NCI-H1694 treated with DMSO at 0.1 percent for 48 hours (cell line): ENCODE measurements around the gene BRME1.
"Not testable (repeated sequence)": the region's sequence is repeated elsewhere in the genome, so short reads cannot be mapped to it uniquely, and the experiment has no call there.

Experiments
- DNase-seq: peaks from one replicate; lab custom pipeline; 2025; lab: John Stamatoyannopoulos, UW

BRME1 gene

DNA sequence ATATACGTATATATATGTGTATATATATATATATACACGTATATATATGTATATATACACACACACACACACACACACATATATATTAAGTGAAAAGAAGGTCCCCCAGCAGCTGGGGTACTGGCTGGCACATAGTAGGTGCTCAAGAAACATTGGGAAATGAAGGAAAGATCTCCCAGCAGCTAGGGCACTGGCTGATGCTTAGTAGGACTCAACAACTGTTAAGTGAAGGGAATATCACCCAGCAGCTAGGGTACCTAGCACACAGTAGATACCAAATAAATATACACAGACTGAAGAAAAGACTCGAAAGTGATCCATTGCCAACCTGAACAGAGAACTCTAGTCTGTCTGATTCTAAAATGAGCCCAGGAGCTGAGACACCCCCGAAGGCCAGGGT lies 20.1 kb upstream of the BRME1 start:
- DNase-seq, result no peak

DNA sequence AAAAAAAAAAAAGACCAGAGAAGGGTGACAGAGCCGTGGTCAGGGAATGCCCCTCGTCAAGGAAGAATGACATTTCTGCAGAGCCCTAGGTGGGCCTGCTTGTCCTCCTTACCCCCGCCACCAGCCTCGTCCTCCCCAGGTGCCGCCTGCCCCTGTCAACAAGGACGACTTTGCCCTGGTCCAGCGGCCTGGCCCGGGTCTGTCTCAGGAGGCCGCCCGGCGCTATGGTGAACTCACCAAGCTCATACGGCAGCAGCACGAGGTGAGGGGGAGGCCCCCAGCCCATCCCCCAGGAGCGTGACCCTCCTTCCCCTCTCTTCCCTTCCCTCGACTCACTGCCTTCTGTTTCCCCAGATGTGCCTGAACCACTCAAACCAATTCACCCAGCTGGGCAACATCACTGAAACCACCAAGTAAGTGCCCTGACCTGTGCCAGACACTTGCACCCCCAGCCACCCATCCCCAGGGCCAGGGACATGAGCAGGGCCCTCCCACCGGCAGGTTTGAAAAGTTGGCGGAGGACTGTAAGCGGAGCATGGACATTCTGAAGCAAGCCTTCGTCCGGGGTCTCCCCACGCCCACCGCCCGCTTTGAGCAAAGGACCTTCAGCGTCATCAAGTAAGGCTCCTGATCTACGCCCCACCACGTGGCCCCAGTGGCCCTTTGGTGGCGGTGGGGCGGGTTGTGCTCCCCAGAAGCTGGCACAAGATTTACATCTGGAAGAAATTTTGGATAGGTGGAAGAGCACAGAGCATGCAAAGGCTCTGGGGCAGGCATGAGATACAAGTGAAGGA lies 17.5 kb upstream of the BRME1 start:
- no peak for DNase-seq

DNA sequence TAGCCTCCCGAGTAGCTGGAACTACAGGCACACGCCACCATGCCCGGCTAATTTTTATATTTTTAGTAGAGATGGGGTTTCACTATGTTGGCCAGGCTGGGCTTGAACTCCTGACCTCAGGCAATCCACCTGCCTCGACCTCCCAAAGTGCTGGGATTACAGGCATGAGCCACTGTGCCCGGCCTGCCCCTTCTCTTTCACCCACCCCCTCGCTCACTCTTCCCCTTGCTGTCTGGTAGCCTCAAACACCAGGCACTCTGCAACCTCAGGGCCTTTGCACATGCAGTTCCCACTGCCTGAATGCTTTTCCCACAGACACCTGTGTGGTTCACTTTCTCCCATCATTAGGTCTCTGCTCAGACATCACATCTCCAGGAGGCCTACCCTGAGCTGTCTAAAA lies 16.2 kb upstream of the BRME1 start:
- DNase-seq, result not testable (repeated sequence)

DNA sequence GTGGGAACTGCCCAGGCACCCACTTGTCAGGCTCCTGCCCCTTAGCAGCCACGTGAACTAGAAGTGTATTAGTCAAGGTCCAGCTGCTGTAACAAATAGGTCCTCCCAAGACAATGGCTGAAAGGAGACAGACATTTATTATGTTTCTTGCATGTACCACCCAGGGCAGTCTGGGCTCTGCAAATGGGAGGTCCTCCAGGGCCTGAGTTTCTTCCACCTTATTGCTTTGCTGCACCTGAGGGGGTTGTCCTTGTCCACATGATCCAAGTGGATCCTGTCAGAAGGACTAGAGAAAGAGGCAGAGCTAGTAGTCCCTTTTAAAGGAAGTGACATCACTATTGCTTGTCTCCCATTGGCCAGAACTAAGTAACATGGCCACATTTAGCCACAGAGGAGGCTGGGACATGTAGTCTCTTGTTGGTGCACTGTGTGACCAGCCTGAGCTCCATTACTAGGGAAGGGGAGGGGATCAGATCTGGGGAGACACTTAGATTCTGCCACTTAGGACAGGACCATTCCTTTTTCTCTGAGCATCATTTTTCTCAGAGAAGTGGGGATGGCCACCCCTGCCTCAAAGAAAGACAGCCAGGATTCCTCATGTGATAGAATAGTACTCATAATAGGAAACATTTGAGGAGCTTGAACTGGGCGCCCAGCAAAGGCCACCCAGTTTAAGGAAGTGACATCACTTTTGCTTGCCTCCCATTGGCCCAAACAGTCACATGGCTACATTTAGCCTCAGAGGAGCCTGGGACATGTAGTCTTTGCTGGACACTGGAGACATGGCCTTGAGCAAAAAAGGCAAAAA lies 15.2 kb upstream of the BRME1 start:
- peak; percentile 18 for DNase-seq

DNA sequence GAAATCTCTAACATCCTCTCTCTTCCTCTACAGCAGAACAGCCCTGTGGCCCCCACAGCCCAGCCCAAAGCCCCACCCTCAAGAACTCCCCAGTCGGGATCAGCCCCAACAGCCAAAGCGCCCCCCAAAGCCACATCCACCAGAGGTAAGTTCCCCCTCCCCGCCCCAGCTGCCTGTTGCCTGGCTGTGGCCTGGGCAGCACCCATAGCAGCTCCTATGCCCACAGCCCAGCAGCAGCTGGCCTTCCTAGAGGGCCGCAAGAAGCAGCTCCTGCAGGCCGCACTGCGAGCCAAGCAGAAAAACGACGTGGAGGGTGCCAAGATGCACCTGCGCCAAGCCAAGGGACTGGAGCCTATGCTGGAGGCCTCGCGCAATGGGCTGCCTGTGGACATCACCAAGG lies 14.6 kb upstream of the BRME1 start:
- DNase-seq, result no peak

DNA sequence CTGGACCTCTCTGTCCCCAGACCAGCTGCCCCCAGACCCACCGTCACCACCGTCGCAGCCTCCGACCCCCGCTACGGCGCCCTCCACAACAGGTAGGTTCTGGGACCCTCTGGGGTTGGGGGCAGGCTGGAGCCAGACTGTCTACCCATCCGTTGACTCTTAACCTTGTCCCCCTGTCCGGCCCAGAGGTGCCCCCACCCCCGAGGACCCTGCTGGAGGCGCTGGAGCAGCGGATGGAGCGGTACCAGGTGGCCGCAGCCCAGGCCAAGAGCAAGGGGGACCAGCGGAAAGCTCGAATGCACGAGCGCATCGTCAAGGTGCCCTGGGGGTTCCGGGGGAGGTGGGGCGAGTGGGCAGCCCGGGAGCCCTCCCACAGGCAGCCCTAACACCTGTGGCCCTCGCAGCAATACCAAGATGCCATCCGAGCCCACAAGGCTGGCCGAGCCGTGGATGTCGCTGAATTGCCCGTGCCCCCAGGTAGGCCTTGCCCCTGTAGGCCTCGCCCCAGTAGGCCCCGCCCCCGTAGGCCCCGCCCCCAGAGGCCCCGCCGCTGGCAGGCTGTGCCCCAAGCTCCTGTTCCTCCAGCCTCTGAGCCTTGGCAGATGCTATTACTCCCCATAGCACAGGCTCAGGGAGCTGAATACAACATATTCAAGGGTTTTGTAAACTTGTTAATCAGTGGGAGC lies 13.0 kb upstream of the BRME1 start:
- DNase-seq, result no peak

GRCh38 chr19:13917888-13918406 lies 12.0 kb upstream of the BRME1 start:
- DNase-seq, result no peak

- DNase-seq, result no peak
Observed at GRCh38 chr19:13914777-13915176, 8.9 kb upstream of the BRME1 start.

GRCh38 chr19:13913352-13913751 lies 7.4 kb upstream of the BRME1 start:
- no peak for DNase-seq

GRCh38 chr19:13909430-13909829 lies 3.5 kb upstream of the BRME1 start:
- no peak for DNase-seq

DNA sequence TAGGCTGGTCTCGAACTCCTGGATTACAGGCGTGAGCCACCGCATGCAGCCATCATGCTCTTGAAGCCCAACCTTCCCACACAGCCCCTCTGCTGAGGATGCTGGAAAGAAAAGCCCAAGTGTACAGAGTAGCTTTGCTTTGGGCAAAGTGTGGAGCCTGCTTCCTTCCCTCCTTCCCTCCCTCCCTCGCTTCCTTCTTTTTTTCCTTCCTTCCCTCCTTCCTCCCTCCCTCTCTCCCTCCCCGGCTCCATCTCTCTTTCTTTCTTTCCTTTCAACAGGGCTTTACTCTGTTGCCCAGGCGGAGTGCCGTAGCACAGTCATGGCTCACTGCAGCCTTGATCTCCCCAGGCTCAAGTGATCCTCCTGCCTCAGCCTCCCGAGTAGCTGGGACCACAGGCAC lies 2.8 kb upstream of the BRME1 start:
- DNase-seq, result no peak

- DNase-seq, result no peak
Observed at GRCh38 chr19:13906910-13907309, 993 bp upstream of the BRME1 start.

DNA sequence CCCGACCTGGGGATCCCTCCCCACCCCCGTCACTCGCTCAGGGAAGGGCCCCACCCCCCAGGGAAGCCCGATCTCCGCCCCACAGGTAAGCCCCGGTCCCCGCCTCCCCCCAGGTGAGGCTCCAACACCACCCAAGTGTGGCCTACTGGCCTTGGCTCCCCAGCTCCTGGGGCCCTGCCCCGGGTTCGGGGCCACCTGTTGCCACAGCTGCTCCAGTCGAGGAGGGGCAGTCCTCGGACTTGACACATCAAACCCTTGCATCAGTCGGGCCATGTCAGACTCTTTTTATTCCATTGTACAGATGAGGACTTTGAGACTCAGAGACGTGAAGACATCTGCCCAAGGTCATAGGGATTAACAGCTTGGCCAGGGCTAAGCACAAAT lies 596 bp upstream of the BRME1 start:
- DNase-seq, result no peak

DNA sequence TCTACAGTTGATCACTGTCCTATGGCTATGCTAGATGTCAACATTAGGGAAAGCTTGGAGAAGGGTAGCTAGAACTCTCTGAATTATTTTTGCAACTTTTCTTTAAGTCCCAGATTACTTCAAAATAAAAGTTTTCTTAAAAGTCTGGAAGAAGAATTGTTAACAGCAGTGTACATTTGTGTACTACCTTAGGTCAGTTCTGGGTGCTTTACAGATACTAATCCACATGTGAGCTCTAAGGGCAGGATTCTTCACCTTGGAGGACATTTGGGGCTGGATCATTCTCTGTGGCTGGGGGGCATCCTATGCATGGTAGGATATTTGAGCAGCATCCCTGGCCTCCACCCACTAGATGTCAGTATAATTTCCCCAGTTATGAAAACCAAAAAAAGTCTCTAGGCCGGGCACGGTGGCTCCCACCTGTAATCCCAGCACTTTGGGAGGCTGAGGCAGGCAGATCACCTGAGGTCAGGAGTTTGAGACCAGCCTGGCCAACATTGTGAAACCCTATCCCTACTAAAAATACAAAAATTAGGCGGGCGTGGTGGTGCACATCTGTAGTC lies 2.8 kb downstream of the BRME1 start:
- no peak for DNase-seq

GRCh38 chr19:13899912-13900584 lies 5.9 kb downstream of the BRME1 start:
- DNase-seq, result no peak

- DNase-seq, result no peak
Observed at GRCh38 chr19:13899393-13899792, 6.5 kb downstream of the BRME1 start.

GRCh38 chr19:13896227-13896626 lies 9.7 kb downstream of the BRME1 start:
- no peak for DNase-seq

DNA sequence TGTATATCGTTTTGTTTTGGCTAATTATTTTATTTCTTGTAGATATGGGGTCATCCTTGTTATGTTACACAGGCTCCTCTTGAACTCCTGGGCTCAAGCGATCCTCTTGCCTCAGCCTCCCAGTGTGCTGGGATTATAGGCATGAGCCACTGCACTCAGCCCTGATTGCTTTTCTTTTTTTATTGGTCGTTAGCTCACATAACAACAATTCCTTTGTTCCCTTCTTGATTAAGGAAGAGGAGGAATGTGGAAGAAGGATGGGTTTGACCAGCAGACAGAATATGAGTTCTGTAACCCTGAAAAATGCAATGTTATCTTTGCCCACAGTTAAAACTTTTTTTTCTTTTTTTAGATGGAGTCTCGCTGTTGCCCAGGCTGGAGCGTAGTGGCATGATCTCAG lies 11.4 kb downstream of the BRME1 start:
- no peak for DNase-seq

DNA sequence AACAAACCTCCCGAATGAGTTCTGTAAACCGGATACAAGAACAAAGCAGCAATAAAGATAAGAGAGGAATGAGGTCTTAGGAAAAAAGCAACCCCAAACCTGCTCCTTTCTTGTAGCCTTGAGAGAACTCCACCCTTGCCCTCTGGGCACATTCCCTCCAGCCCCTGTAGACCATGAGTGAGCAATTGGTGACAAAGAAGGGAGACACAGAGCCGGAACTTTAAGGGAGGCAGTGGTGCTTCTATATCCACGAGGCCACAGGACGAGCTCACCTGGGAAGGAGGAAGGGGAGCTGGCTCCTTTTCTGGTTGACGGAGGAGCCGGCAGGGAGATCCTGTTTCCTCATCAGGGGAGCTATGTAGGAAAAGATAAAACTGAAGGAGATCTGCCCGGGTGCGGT lies 13.0 kb downstream of the BRME1 start:
- DNase-seq, result no peak

- no peak for DNase-seq
Observed at GRCh38 chr19:13890136-13890535, 15.8 kb downstream of the BRME1 start.

- peak; percentile 25 for DNase-seq
Observed at GRCh38 chr19:13888281-13888680, 17.6 kb downstream of the BRME1 start.

DNA sequence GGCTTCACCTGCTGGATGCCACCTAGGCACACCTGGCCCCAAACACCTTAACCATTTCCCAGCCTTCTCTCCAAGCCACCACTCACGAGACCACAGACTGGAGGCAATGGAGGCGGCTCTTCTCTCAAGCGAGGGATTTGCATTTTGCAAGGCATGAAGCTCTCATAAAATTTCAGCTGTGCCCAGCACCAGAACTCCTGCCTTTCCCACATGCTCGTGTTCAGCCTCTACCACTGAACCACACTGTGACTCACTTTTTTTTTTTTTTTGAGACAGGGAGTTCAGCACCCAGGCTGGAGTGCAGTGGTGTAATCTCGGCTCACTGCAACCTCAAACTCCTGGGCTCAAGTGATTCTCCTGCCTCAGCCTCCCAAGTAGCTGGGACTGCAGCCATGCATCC lies 18.4 kb downstream of the BRME1 start:
- no peak for DNase-seq
